H1 (cell line): Measurements from ENCODE around the gene CD52. TPM values are rescaled to one million over a fixed set of nuclear protein-coding genes. Genes with fewer than 3 reads are reported as not detected.

ENCODE experiments used
- CTCF ChIA-PET: fragments of 300-600 bp; sonication (Branson Sonifier 250); formaldehyde crosslinking; loops from one replicate; lab custom pipeline; 2021; ENCODE audit not compliant: partially characterized antibody; lab: Charles Lee
- POLR2A ChIA-PET: fragments of 300-600 bp; sonication (Branson Sonifier 250); formaldehyde crosslinking; loops from one replicate; lab custom pipeline; 2021; ENCODE audit warnings: inconsistent platforms; ENCODE audit not compliant: partially characterized antibody; lab: Charles Lee
- DNase-seq, 2 experiments: peaks; one replicate each; pipeline versions ENCODE4 v3.0.0 to v3.0.0-alpha.2; 2010 to 2022; ENCODE audit warnings: low spot score in 2 of 2, low read depth in 1 of 2, mixed read lengths in 1 of 2
- FAIRE-seq: peaks from 2 replicates; lab custom pipeline; 2011; peaks lifted over from hg19 to GRCh38; lab: Jason Lieb, UNC
- H2AFZ ChIP-seq: 2 replicates; pipeline ENCODE4 v1.8.1; 2012; ENCODE audit warnings: low read length, inconsistent platforms
- H2AK5ac ChIP-seq: 2 replicates; pipeline ENCODE4 v1.6.1; 2013; ENCODE audit warnings: low read depth, low read length
- H2BK120ac ChIP-seq: replicated peaks from 2 replicates; pipeline ENCODE3; 2013; ENCODE audit warnings: low read depth, low read length, inconsistent platforms
- H2BK12ac ChIP-seq: 2 replicates; pipeline ENCODE4 v1.6.1; 2013; ENCODE audit warnings: low read depth, low read length
- H2BK15ac ChIP-seq: 2 replicates; pipeline ENCODE4 v1.6.1; 2013; ENCODE audit warnings: low read length
- H2BK20ac ChIP-seq: 2 replicates; pipeline ENCODE4 v1.6.1; 2013; ENCODE audit warnings: low read length
- H2BK5ac ChIP-seq: 2 replicates; pipeline ENCODE4 v1.6.1; 2013; ENCODE audit warnings: low read depth, low read length
- H3K14ac ChIP-seq: 2 replicates; pipeline ENCODE4 v1.6.1; 2013; ENCODE audit warnings: inconsistent platforms; ENCODE audit not compliant: insufficient read length
- H3K18ac ChIP-seq: 2 replicates; pipeline ENCODE4 v1.6.1; 2013; ENCODE audit warnings: low read length; ENCODE audit errors: extremely low read depth
- H3K23ac ChIP-seq: 2 replicates; pipeline ENCODE4 v1.6.1; 2013; ENCODE audit warnings: inconsistent platforms; ENCODE audit not compliant: insufficient read length
- H3K23me2 ChIP-seq: 2 replicates; pipeline ENCODE4 v1.6.1; 2013; ENCODE audit warnings: low read depth, low read length
- H3K27ac ChIP-seq: 2 replicates; pipeline ENCODE4 v1.6.1; 2011; ENCODE audit warnings: low read depth, low read length, inconsistent platforms
- H3K27me3 ChIP-seq, 4 experiments: replicated peaks in 1 of 4; 1 replicate in 1 of 4; 2 replicates in 3 of 4; pipeline versions ENCODE4 v1.6.1 to v1.8.1; 2011 to 2013; ENCODE audit warnings: low read length in 3 of 4, mild to moderate bottlenecking in 3 of 4, inconsistent platforms in 2 of 4, mixed read lengths in 2 of 4, moderate library complexity in 1 of 4; ENCODE audit not compliant: control insufficient read depth in 3 of 4, insufficient read depth in 3 of 4; ENCODE audit errors: extremely low read depth in 1 of 4
- H3K36me3 ChIP-seq, 4 experiments: 2 replicates each; pipeline versions ENCODE4 v1.6.1 to v1.8.1; 2011 to 2013; ENCODE audit warnings: mild to moderate bottlenecking in 4 of 4, low read length in 3 of 4, moderate library complexity in 2 of 4, control low read depth in 1 of 4, inconsistent platforms in 1 of 4; ENCODE audit not compliant: insufficient read depth in 4 of 4, control insufficient read depth in 2 of 4
- H3K4ac ChIP-seq: replicated peaks from 2 replicates; pipeline ENCODE3; 2013; ENCODE audit warnings: low read length, low read depth, mixed read lengths, inconsistent platforms; ENCODE audit not compliant: insufficient read length
- H3K4me1 ChIP-seq, 4 experiments: replicated peaks in 1 of 4; 1 replicate in 1 of 4; 2 replicates in 3 of 4; pipeline versions ENCODE4 v1.6.1 to v1.8.1; 2011 to 2013; ENCODE audit warnings: low read length in 3 of 4, inconsistent platforms in 2 of 4, mixed read lengths in 1 of 4; ENCODE audit not compliant: insufficient read depth in 4 of 4, control insufficient read depth in 3 of 4
- H3K4me2 ChIP-seq, 2 experiments: 2 replicates each; pipeline versions ENCODE4 v1.6.1 to v1.8.1; 2011 to 2013; ENCODE audit warnings: low read depth in 2 of 2, low read length in 2 of 2, control low read depth in 1 of 2, inconsistent platforms in 1 of 2, mild to moderate bottlenecking in 1 of 2; ENCODE audit not compliant: insufficient read depth in 1 of 2
- H3K4me3 ChIP-seq, 4 experiments: fragments of 200-600, 300-600 bp in 1 of 4; sonication (generic), shearing (Covaris generic), sonication (Bioruptor Twin) in 1 of 4; 2 replicates each; pipeline versions ENCODE4 v1.5.1 to v1.8.1; 2011 to 2016; ENCODE audit warnings: low read length in 4 of 4, low read depth in 3 of 4, control low read depth in 2 of 4, inconsistent platforms in 2 of 4, mild to moderate bottlenecking in 2 of 4, mixed read lengths in 1 of 4, moderate library complexity in 1 of 4; ENCODE audit not compliant: insufficient read depth in 2 of 4; ENCODE audit errors: extremely low read depth in 1 of 4
- H3K56ac ChIP-seq: replicated peaks from 2 replicates; pipeline ENCODE3; 2013; ENCODE audit warnings: low read depth, mild to moderate bottlenecking, mixed read lengths, low read length, inconsistent platforms; ENCODE audit not compliant: insufficient read length
- H3K79me1 ChIP-seq: 2 replicates; pipeline ENCODE4 v1.6.1; 2013; ENCODE audit warnings: low read depth, low read length, control low read depth
- H3K79me2 ChIP-seq, 2 experiments: 2 replicates each; pipeline versions ENCODE4 v1.6.1 to v1.8.1; 2012 to 2013; ENCODE audit warnings: low read length in 2 of 2, mild to moderate bottlenecking in 2 of 2, inconsistent platforms in 1 of 2; ENCODE audit not compliant: insufficient read depth in 2 of 2, control insufficient read depth in 1 of 2
- H3K9ac ChIP-seq, 4 experiments: replicated peaks in 1 of 4; 1 replicate in 1 of 4; 2 replicates in 3 of 4; pipeline versions ENCODE4 v1.6.1 to v1.8.1; 2011 to 2013; ENCODE audit warnings: low read depth in 3 of 4, low read length in 3 of 4, control low read depth in 2 of 4, mild to moderate bottlenecking in 2 of 4, moderate library complexity in 2 of 4, inconsistent platforms in 1 of 4; ENCODE audit errors: extremely low read depth in 1 of 4
- H3K9me3 ChIP-seq, 2 experiments: 2 replicates each; pipeline versions ENCODE4 v1.6.1 to v1.8.1; 2012 to 2013; ENCODE audit warnings: mild to moderate bottlenecking in 2 of 2, moderate library complexity in 2 of 2, control low read depth in 1 of 2, inconsistent platforms in 1 of 2, low read depth in 1 of 2, low read length in 1 of 2, mixed read lengths in 1 of 2; ENCODE audit not compliant: insufficient read depth in 2 of 2
- H4K20me1 ChIP-seq, 2 experiments: replicated peaks in 1 of 2; 2 replicates each; pipeline versions ENCODE3 to v1.8.1; 2011 to 2013; ENCODE audit warnings: inconsistent platforms in 2 of 2, low read length in 2 of 2, mild to moderate bottlenecking in 1 of 2; ENCODE audit not compliant: insufficient read depth in 2 of 2, control insufficient read depth in 1 of 2
- H4K5ac ChIP-seq: 2 replicates; pipeline ENCODE4 v1.6.1; 2013; ENCODE audit warnings: low read length, low read depth, mixed read lengths, inconsistent platforms; ENCODE audit not compliant: insufficient read length
- H4K8ac ChIP-seq: 2 replicates; pipeline ENCODE4 v1.8.0; 2013; ENCODE audit warnings: mild to moderate bottlenecking, moderate library complexity, low read length, inconsistent platforms; ENCODE audit not compliant: insufficient read depth; ENCODE audit errors: extremely low read depth
- H4K91ac ChIP-seq: replicated peaks from 2 replicates; pipeline ENCODE3; 2013; ENCODE audit warnings: low read length, mixed read lengths, inconsistent platforms; ENCODE audit not compliant: insufficient read length
- BRCA1 ChIP-seq: IDR thresholded peaks from 2 replicates; pipeline ENCODE4 v1.6.1; 2012; ENCODE audit warnings: low read depth, low read length, improper control_type of control experiment
- CEBPB ChIP-seq: IDR thresholded peaks from 2 replicates; pipeline ENCODE4 v1.6.1; 2012; ENCODE audit warnings: low read depth, low read length
- HDAC2 ChIP-seq, 2 experiments: fragments of 300-600 bp in 1 of 2; sonication (generic) in 1 of 2; IDR thresholded peaks; 2 replicates each; pipeline ENCODE4 v1.6.1; 2011 to 2012; ENCODE audit warnings: low read depth in 2 of 2, low read length in 2 of 2, mild to moderate bottlenecking in 2 of 2, moderate library complexity in 2 of 2, borderline replicate concordance in 1 of 2, inconsistent platforms in 1 of 2
- KDM4A ChIP-seq: IDR thresholded peaks from one replicate; pipeline ENCODE4 v1.7.1; 2012; ENCODE audit warnings: low read depth, mild to moderate bottlenecking, moderate library complexity, low read length, inconsistent platforms; ENCODE audit not compliant: severe bottlenecking
- KDM5A ChIP-seq: fragments of 200-600 bp; IDR thresholded peaks from 2 replicates; pipeline ENCODE4 v1.7.1; 2012; ENCODE audit warnings: mild to moderate bottlenecking, low read length, inconsistent platforms, mixed read lengths
- PHF8 ChIP-seq: fragments of 200-600 bp; sonication (generic); conservative IDR thresholded peaks from 2 replicates; pipeline ENCODE4 v1.7.1; 2012; ENCODE audit warnings: low read depth, mild to moderate bottlenecking, inconsistent platforms, low read length, moderate library complexity
- RBBP5 ChIP-seq: IDR thresholded peaks from 2 replicates; pipeline ENCODE4 v1.7.1; 2012; ENCODE audit warnings: low read depth, mild to moderate bottlenecking, inconsistent platforms, low read length, moderate library complexity, borderline replicate concordance
- RNF2 ChIP-seq: fragments of 200-900, 300-1000 bp; sonication (generic); IDR thresholded peaks from 2 replicates; pipeline ENCODE4 v1.7.1; 2016; ENCODE audit warnings: borderline replicate concordance, low read depth, mild to moderate bottlenecking, antibody characterized with exemption, low read length; ENCODE audit not compliant: poor library complexity, severe bottlenecking; ENCODE audit errors: missing control alignments
- RXRA ChIP-seq: IDR thresholded peaks from 2 replicates; pipeline ENCODE4 v1.6.1; 2011; ENCODE audit warnings: low read depth, mild to moderate bottlenecking, low read length, moderate library complexity; ENCODE audit not compliant: insufficient read depth
- SIRT6 ChIP-seq: IDR thresholded peaks from one replicate; pipeline ENCODE4 v1.7.1; 2012; ENCODE audit warnings: low read length, inconsistent platforms
- SP4 ChIP-seq: IDR thresholded peaks from 2 replicates; pipeline ENCODE4 v1.6.1; 2012; ENCODE audit warnings: low read length, inconsistent platforms
- WGBS, 2 experiments: shearing (Covaris generic) in 1 of 2; methylation state at CpG; one replicate each; pipeline versions ENCODE4 v1.1.6 to v1.1.7; 2013 to 2015; ENCODE audit warnings: low lambda C conversion rate in 2 of 2, mixed read lengths in 2 of 2, inconsistent platforms in 1 of 2, low coverage in 1 of 2, missing lambda C conversion rate in 1 of 2; ENCODE audit not compliant: insufficient replicate concordance in 2 of 2, insufficient coverage in 1 of 2, insufficient read length in 1 of 2; ENCODE audit errors: extremely low coverage in 1 of 2, missing lambda C conversion rate in 1 of 2; 5-methylcytosine and 5-hydroxymethylcytosine counted together
- polyA plus RNA-seq, 7 experiments: library from polyadenylated mRNA; depleted of rRNA in 3 of 7; stranded (reverse) in 5 of 7; unstranded in 2 of 7; fragments of >200 nt in 5 of 7; fragments of 200-250 nt in 2 of 7; gene quantifications; 1 replicate in 5 of 7; 2 replicates in 1 of 7; 4 replicates in 1 of 7; pipeline versions ENCODE4 v1.2.1 to v1.2.3, GENCODE V29; 2011 to 2013; ENCODE audit warnings: missing spikeins in 2 of 7, mixed read lengths in 2 of 7
- total RNA-seq: library from RNA; stranded (reverse); fragmentation: NEBNext Ultra II Directional; extraction: Animal tissue kit (Norgen Biotek cat#: 25700); gene quantifications from 2 replicates; pipeline ENCODE4 v1.2.1, GENCODE V29; 2021
- TF ChIP-seq, protein P1 (sequence below): IDR thresholded peaks from 2 replicates; pipeline ENCODE4 v1.6.1; 2012; ENCODE audit warnings: inconsistent platforms

Gene CD52
- total and polyA plus RNA-seq, 2 of the 8 experiments (the other 6 are each of a cell fraction or from before 2014, with no cell fraction given) = 2.4 to 3.1 TPM

DNA sequence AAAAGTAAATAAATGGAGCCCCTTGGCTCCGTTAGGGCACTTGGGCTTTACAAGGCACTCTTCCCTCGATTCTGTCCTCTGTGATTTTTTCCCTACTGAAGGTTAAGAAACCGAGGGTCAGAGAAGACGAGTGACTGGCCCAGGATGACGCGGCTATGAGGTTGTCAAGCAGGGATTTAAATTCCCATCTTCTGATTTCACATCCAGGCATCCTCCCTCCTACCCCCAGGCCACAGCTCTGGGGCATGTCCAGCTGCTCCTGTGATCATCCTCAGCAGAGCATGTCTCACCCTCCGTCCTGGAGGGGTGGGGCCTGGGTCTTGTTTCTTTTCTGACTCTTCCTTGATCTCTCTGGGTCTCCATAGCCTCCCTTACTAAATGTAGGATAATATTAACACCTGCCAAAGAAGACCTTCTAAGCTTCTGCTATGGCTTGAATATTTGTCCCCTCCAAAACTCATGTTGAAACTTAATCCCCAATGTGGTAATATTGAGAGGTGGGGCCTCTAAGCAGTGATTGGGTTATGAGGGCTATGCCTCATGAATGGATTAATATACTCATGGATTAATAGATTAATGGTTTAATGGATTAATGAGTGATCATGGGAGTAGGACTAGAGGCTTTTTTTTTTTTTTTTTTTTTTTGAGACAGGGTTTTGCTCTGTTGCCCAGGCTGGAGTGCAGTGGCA is 31.6 kb downstream of the CD52 start:
- ChIA-PET CTCF (interaction anchor here (1.1 to 6.6 kb wide), 9 partner anchors 9 to 68 kb away, joined by 3 to 52 read pairs (median 5); no protein-coding TSS in a partner anchor), POLR2A (interaction anchor here (0.5 to 6.3 kb wide), 8 partner anchors 8 to 82 kb away, joined by 3 to 44 read pairs (median 4); no protein-coding TSS in a partner anchor)
- no peak overlapping the region for H4K8ac ChIP-seq
- no peak overlapping the region for H3K9ac ChIP-seq
- no peak overlapping the region for H2BK20ac ChIP-seq
- no peak overlapping the region for H3K56ac ChIP-seq
- no peak overlapping the region for H2AK5ac ChIP-seq
- H2BK120ac ChIP-seq = no peak overlapping the region
- no peak overlapping the region for H2BK15ac ChIP-seq
- no peaks in the 10 kb centered on the region for H3K9me3 ChIP-seq
- no peak overlapping the region for H4K91ac ChIP-seq
- H2BK5ac ChIP-seq = no peak overlapping the region
- H2BK12ac ChIP-seq = no peak overlapping the region
- peaks cover 2% of the 10 kb centered on the region; the same call in 1 of the 2 replicates for H3K79me1 ChIP-seq
- no peaks in the 10 kb centered on the region for H3K79me2 ChIP-seq
- no peak overlapping the region for H3K27ac ChIP-seq
- no peak overlapping the region for H2AFZ ChIP-seq
- no peaks in the 10 kb centered on the region for H3K23me2 ChIP-seq
- peaks cover 0 to 1% of the 10 kb centered on the region in 2 experiments for H4K20me1 ChIP-seq
- H3K14ac ChIP-seq = no peak overlapping the region
- H3K4me3 ChIP-seq = no peak overlapping the region
- 92% methylated on average over 7 of the region's 7 CpGs; no CpG with 5 or more reads in 1 of the 2 experiments for WGBS, 2 experiments
- H4K5ac ChIP-seq = no peak overlapping the region
- H3K4me2 ChIP-seq = no peak overlapping the region
- DNase-seq (no peak), FAIRE-seq (no peak)
- H3K18ac ChIP-seq = no peak overlapping the region
- H3K23ac ChIP-seq = no peak overlapping the region
- H3K27me3 ChIP-seq = no peaks in the 10 kb centered on the region
- H3K4me1 ChIP-seq = peaks cover 5 to 24% (median 9%) of the 10 kb centered on the region in 4 experiments
- no peak overlapping the region for H3K4ac ChIP-seq
- H3K36me3 ChIP-seq = no peaks in the 10 kb centered on the region
- TF ChIP-seq BRCA1 (no peak), RXRA (no peak), HDAC2 (IDR thresholded peaks at IDR 0.05; ENCODE audit: borderline replicate concordance in 1 of 2, low read depth in 2 of 2, low read length in 2 of 2) (no peak), SIRT6 (no peak), RBBP5 (no peak), PHF8 (no peak), CEBPB (no peak), KDM4A (no peak), KDM5A (no peak), RNF2 (no peak), SP4 (no peak)
- TF ChIP-seq, protein P1, sequence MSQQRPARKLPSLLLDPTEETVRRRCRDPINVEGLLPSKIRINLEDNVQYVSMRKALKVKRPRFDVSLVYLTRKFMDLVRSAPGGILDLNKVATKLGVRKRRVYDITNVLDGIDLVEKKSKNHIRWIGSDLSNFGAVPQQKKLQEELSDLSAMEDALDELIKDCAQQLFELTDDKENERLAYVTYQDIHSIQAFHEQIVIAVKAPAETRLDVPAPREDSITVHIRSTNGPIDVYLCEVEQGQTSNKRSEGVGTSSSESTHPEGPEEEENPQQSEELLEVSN = no peak
